HCT116 (cell line): Measurements from ENCODE around the gene SIAE. TPM values are rescaled to one million over a fixed set of nuclear protein-coding genes. Genes with fewer than 3 reads are reported as not detected.

Experiments used
- ATAC-seq: fragments of 200-7000 bp; cut with Tn5 transposase; 2 replicates; pipeline ENCODE4 v1.9.1; 2020; ENCODE audit warnings: mild to moderate bottlenecking, moderate library complexity
- BruUV-seq: library from RNA; stranded (reverse); fragments of 400-500 nt; replicated peaks from 2 replicates; lab custom pipeline; 2021; lab: Mats Ljungman, UMichigan
- CTCF ChIA-PET: fragments of 300-600 bp; sonication (Branson Sonifier 250); formaldehyde crosslinking; loops from one replicate; lab custom pipeline; 2021; ENCODE audit warnings: antibody characterized with exemption; lab: Charles Lee
- POLR2A ChIA-PET: fragments of 300-600, 350-600 bp; sonication (Branson Sonifier 250); formaldehyde crosslinking; loops from one replicate; lab custom pipeline; 2021; ENCODE audit warnings: antibody characterized with exemption; lab: Charles Lee
- RAD21 ChIA-PET, 2 experiments: fragments of 300-600 bp; sonication (Branson Sonifier 250); formaldehyde crosslinking; loops; one replicate each; lab custom pipeline; 2023; ENCODE audit warnings: low total read pairs in 2 of 2; ENCODE audit not compliant: uncharacterized antibody in 2 of 2, unreplicated experiment in 2 of 2, low non-redundant PET in 1 of 2; lab: Charles Lee
- DNase-seq: peaks from one replicate; pipeline ENCODE4 v3.0.0-alpha.2; 2010; ENCODE audit warnings: low read depth, low spot score
- H2AFZ ChIP-seq: fragments of 200-600 bp; shearing (Covaris generic), sonication (generic); 2 replicates; pipeline ENCODE4 v1.6.1; 2017; ENCODE audit warnings: low read depth, mixed run types, mixed read lengths, antibody characterized with exemption, low read length; ENCODE audit not compliant: poor library complexity, severe bottlenecking
- H3K27ac ChIP-seq: 2 replicates; pipeline ENCODE4 v1.5.1; 2012; ENCODE audit warnings: low read depth, low read length
- H3K27me3 ChIP-seq: fragments of 200-600 bp; sonication (generic); 2 replicates; pipeline ENCODE4 v1.6.1; 2016; ENCODE audit warnings: mixed run types, low read length, mixed read lengths; ENCODE audit not compliant: insufficient read depth
- H3K36me3 ChIP-seq, 2 experiments: fragments of 200-500 bp in 1 of 2; fragments of 200-600 bp in 1 of 2; sonication (Bioruptor generic) in 1 of 2; sonication (generic) in 1 of 2; 2 replicates each; pipeline versions ENCODE4 v1.5.1 to v1.6.1; 2014 to 2016; ENCODE audit warnings: low read length in 2 of 2, inconsistent platforms in 1 of 2, mixed read lengths in 1 of 2, mixed run types in 1 of 2; ENCODE audit not compliant: insufficient read depth in 2 of 2, control insufficient read depth in 1 of 2
- H3K4me1 ChIP-seq, 2 experiments: fragments of 200-600 bp in 1 of 2; sonication (generic) in 1 of 2; 2 replicates each; pipeline versions ENCODE4 v1.5.1 to v1.6.1; 2012 to 2017; ENCODE audit warnings: low read length in 2 of 2, inconsistent platforms in 1 of 2, mild to moderate bottlenecking in 1 of 2, mixed read lengths in 1 of 2, mixed run types in 1 of 2, moderate library complexity in 1 of 2; ENCODE audit not compliant: insufficient read depth in 2 of 2, control insufficient read depth in 1 of 2
- H3K4me2 ChIP-seq: fragments of 200-600 bp; sonication (generic); 2 replicates; pipeline ENCODE4 v1.6.1; 2017; ENCODE audit warnings: mixed run types, low read length, mixed read lengths
- H3K4me3 ChIP-seq, 2 experiments: fragments of 200-600 bp in 1 of 2; sonication (generic) in 1 of 2; replicated peaks in 1 of 2; 2 replicates each; pipeline ENCODE4 v1.5.1; 2011 to 2016; ENCODE audit warnings: low read length in 2 of 2, control low read depth in 1 of 2, low read depth in 1 of 2, mild to moderate bottlenecking in 1 of 2, mixed read lengths in 1 of 2, mixed run types in 1 of 2
- H3K79me2 ChIP-seq: fragments of 200-600 bp; sonication (generic); 2 replicates; pipeline ENCODE4 v1.6.1; 2017; ENCODE audit warnings: mild to moderate bottlenecking, mixed run types, low read length, moderate library complexity, mixed read lengths; ENCODE audit not compliant: insufficient read depth
- H3K9ac ChIP-seq: fragments of 200-600 bp; sonication (generic); 2 replicates; pipeline ENCODE4 v1.6.1; 2016; ENCODE audit warnings: low read length, mixed read lengths
- H3K9me2 ChIP-seq: fragments of 200-600 bp; sonication (generic), shearing (Covaris generic); 2 replicates; pipeline ENCODE4 v1.6.1; 2017; ENCODE audit warnings: mixed run types, mild to moderate bottlenecking, moderate library complexity; ENCODE audit not compliant: insufficient read depth
- H3K9me3 ChIP-seq, 2 experiments: fragments of 200-500 bp in 1 of 2; fragments of 200-600 bp in 1 of 2; sonication (Bioruptor generic) in 1 of 2; sonication (generic) in 1 of 2; 2 replicates each; pipeline ENCODE4 v1.6.1; 2014 to 2017; ENCODE audit warnings: low read length in 2 of 2, mixed read lengths in 2 of 2, inconsistent platforms in 1 of 2, low read depth in 1 of 2, mild to moderate bottlenecking in 1 of 2, mixed run types in 1 of 2, moderate library complexity in 1 of 2; ENCODE audit not compliant: control insufficient read depth in 1 of 2, insufficient read depth in 1 of 2
- H4K20me1 ChIP-seq: fragments of 200-600 bp; sonication (generic), shearing (Covaris generic); 2 replicates; pipeline ENCODE4 v1.6.1; 2017; ENCODE audit warnings: mixed run types, mild to moderate bottlenecking, moderate library complexity; ENCODE audit not compliant: insufficient read depth
- CBX3 ChIP-seq: IDR thresholded peaks from 2 replicates; pipeline ENCODE4 v1.6.1; 2012; ENCODE audit warnings: low read depth
- CEBPB ChIP-seq: IDR thresholded peaks from 2 replicates; pipeline ENCODE4 v1.6.1; 2012; ENCODE audit warnings: low read depth
- EGR1 ChIP-seq: IDR thresholded peaks from 2 replicates; pipeline ENCODE4 v1.6.1; 2012; ENCODE audit warnings: low read depth
- ELF1 ChIP-seq: IDR thresholded peaks from 2 replicates; pipeline ENCODE4 v1.6.1; 2012; ENCODE audit warnings: low read depth, borderline replicate concordance
- EZH2 ChIP-seq: fragments of 200-600 bp; sonication (generic); IDR thresholded peaks from 2 replicates; pipeline ENCODE4 v1.6.1; 2017; ENCODE audit warnings: antibody characterized with exemption, mixed run types
- EZH2phosphoT487 ChIP-seq: fragments of 200-600 bp; IDR thresholded peaks from 2 replicates; pipeline ENCODE4 v1.6.1; 2018; ENCODE audit warnings: antibody characterized with exemption, borderline replicate concordance
- FOSL1 ChIP-seq: IDR thresholded peaks from 2 replicates; pipeline ENCODE4 v1.6.1; 2012; ENCODE audit warnings: low read depth
- JUND ChIP-seq: IDR thresholded peaks from 2 replicates; pipeline ENCODE4 v1.6.1; 2012
- POLR2A ChIP-seq: IDR thresholded peaks from 2 replicates; pipeline ENCODE4 v1.7.0; 2011; ENCODE audit warnings: borderline replicate concordance; ENCODE audit not compliant: insufficient read depth, insufficient read length; ENCODE audit errors: extremely low read depth
- POLR2AphosphoS5 ChIP-seq: IDR thresholded peaks from 2 replicates; pipeline ENCODE4 v1.6.1; 2011; ENCODE audit warnings: mild to moderate bottlenecking, low read depth, low read length, moderate library complexity
- SIN3A ChIP-seq: IDR thresholded peaks from 2 replicates; pipeline ENCODE4 v1.6.1; 2012; ENCODE audit warnings: low read depth
- SP1 ChIP-seq: IDR thresholded peaks from 2 replicates; pipeline ENCODE4 v1.6.1; 2012; ENCODE audit warnings: low read depth
- SRF ChIP-seq: IDR thresholded peaks from 2 replicates; pipeline ENCODE4 v1.6.1; 2012; ENCODE audit warnings: low read depth
- TCF7L2 ChIP-seq: IDR thresholded peaks from 2 replicates; pipeline ENCODE4 v1.7.0; 2011; ENCODE audit warnings: borderline replicate concordance, inconsistent platforms; ENCODE audit not compliant: insufficient read depth, insufficient read length; ENCODE audit errors: extremely low read depth
- YY1 ChIP-seq: IDR thresholded peaks from 2 replicates; pipeline ENCODE4 v1.6.1; 2011; ENCODE audit warnings: low read length, low read depth, moderate library complexity, mild to moderate bottlenecking; ENCODE audit not compliant: insufficient replicate concordance; ENCODE audit errors: extremely low read depth
- ZFX ChIP-seq: fragments of 450-650 bp; IDR thresholded peaks from 2 replicates; pipeline ENCODE4 v1.6.1; 2017
- ZNF274 ChIP-seq: fragments of 200-500 bp; sonication (Bioruptor generic); IDR thresholded peaks from 2 replicates; pipeline ENCODE4 v1.6.1; 2014; ENCODE audit warnings: mild to moderate bottlenecking, low read depth, low read length, inconsistent platforms
- intact Hi-C: fragments of 100-400 bp; cut with micrococcal nuclease; formaldehyde crosslinking; loops from 2 replicates; pipeline ENCODE4 v1.10.0; 2022
- total RNA-seq: library from RNA; stranded (reverse); gene quantifications from one replicate; pipeline ENCODE4 v1.2.1, GENCODE V29; 2021; ENCODE audit not compliant: unreplicated experiment
- TF ChIP-seq, protein P1 (sequence below): IDR thresholded peaks from 2 replicates; pipeline ENCODE4 v1.6.1; 2012

Gene SIAE
- total RNA-seq, 1 experiment from 2014 or later = 39.2 TPM

DNA sequence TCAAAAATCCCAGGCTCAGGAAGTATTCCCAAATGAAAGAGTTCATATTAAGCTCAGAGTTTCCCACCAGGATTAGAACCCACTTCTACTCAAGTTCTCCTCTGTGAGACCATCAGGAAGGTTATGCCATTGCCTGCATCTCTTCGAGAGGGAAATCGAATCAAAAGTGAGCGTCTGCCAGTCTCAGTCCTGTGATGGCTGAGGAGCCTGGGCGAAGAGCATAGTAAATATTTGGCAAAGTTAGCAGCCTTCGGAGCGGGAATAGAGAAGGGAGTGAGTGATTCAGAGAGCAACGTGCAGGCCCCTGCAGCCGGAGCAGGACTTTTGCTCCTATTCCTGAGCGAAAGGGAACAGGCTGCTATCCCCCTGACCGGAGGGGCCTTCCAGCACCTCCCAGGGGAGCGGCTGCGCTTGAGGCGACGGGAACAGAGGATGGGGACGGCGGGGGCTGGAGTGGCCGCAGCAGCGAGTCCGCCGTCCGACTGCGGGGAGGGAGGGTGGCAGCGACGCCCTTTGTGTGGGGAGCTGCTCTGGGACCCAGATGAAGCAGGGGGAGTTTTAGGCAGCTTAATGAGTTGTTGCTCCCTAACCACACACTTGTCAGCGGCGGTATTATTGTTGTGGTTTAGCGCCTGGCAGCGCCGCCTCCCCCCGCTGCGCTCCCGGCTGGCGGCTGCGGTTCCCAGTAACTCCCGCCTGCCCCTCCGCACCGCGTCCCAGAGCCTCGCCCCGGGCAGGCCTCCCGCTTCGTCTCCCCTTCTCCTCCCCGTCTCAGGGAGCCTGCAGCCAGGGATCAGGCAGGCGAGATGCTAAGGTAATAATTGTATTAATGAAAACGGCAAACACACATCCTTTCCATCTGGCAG, 44.5 kb upstream of the SIAE start:
- Histone ChIP-seq H3K9ac (no peak overlapping the region), H3K9me2 (no peaks in the 10 kb centered on the region), H3K27me3 (peaks cover 74% of the 10 kb centered on the region), H3K9me3 (no peaks in the 10 kb centered on the region), H3K36me3 (no peaks in the 10 kb centered on the region), H3K79me2 (no peaks in the 10 kb centered on the region), H2AFZ (no peak overlapping the region), H3K4me3 (peak overlapping the region; percentile 5 to 22; a peak in 2 of 4 replicates), H3K4me2 (peak overlapping the region; percentile 62), H3K27ac (no peak overlapping the region), H4K20me1 (no peaks in the 10 kb centered on the region), H3K4me1 (peaks cover 7 to 11% of the 10 kb centered on the region in 2 experiments; a peak in 3 of 4 replicates)
- TF ChIP-seq TCF7L2 (peak; percentile 88), EZH2phosphoT487 (peak; percentile 99), EZH2 (peak; percentile 99; the same call in 1 of the 2 replicates), SP1 (no peak)
- BruUV-seq = no TSS peak
- ChIA-PET RAD21 (no interaction called here), CTCF (no interaction called here), POLR2A (no interaction called here)
- intact Hi-C loops = no loop called here
- ATAC-seq (peak; percentile 84), DNase-seq (no peak)

- Histone ChIP-seq H4K20me1 (no peaks in the 10 kb centered on the region), H3K4me2 (no peak overlapping the region), H3K27me3 (peaks cover 68% of the 10 kb centered on the region), H3K27ac (no peak overlapping the region), H3K4me1 (peaks cover 7 to 11% of the 10 kb centered on the region in 2 experiments; a peak in 3 of 4 replicates), H3K9me2 (no peaks in the 10 kb centered on the region), H3K9me3 (no peaks in the 10 kb centered on the region), H3K36me3 (no peaks in the 10 kb centered on the region), H3K79me2 (no peaks in the 10 kb centered on the region), H3K4me3 (no peak overlapping the region), H2AFZ (no peak overlapping the region), H3K9ac (no peak overlapping the region)
- BruUV-seq = no TSS peak
- TF ChIP-seq SRF = no peak
- no peak for TF ChIP-seq EZH2phosphoT487
- TF ChIP-seq YY1 = no peak
- no peak for TF ChIP-seq POLR2A
- TF ChIP-seq JUND = no peak
- TF ChIP-seq CEBPB = no peak
- no peak for TF ChIP-seq FOSL1
- TF ChIP-seq TCF7L2 = no peak
- TF ChIP-seq POLR2AphosphoS5 = no peak
- TF ChIP-seq EZH2 = no peak
- TF ChIP-seq CBX3 = no peak
- TF ChIP-seq, protein P1, sequence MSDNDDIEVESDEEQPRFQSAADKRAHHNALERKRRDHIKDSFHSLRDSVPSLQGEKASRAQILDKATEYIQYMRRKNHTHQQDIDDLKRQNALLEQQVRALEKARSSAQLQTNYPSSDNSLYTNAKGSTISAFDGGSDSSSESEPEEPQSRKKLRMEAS = no peak
- TF ChIP-seq SIN3A = no peak
- TF ChIP-seq EGR1 = no peak
- TF ChIP-seq ZNF274 = no peak
- TF ChIP-seq ELF1 = no peak
- TF ChIP-seq ZFX = no peak
- ChIA-PET CTCF (interaction anchor here (0.9 kb wide), 1 partner anchor 29 kb away, joined by 3 read pairs; no protein-coding TSS in a partner anchor), RAD21 (no interaction called here), POLR2A (no interaction called here)
- ATAC-seq (no peak), DNase-seq (no peak)
- intact Hi-C loops = no loop called here
Measured at GRCh38 chr11:124717421-124717785, 43.9 kb upstream of the SIAE start.
